Measurements from ENCODE around the gene MRPL17.
"Not testable (repeated sequence)": the region's sequence is repeated elsewhere in the genome, so short reads cannot be mapped to it uniquely, and the experiment has no call there.

MRPL17 gene

GRCh38 chr11:6719576-6719975, 36.4 kb upstream of the MRPL17 start:
- H3K36me3 Mint-ChIP-seq (ENCODE audit: low read depth): no peaks in the 10 kb centered on the region
- H3K27me3 Mint-ChIP-seq (ENCODE audit: low read depth): no peaks in the 10 kb centered on the region
- H3K4me3 Mint-ChIP-seq: no peak overlapping the region
- H3K4me1 Mint-ChIP-seq: peaks cover 8% of the 10 kb centered on the region
- no peak overlapping the region for H3K27ac Mint-ChIP-seq
- TF ChIP-seq CTCF (IDR thresholded peaks at IDR 0.05; ENCODE audit: unreplicated experiment in 3 of 3): no peak
- peaks cover 6% of the 10 kb centered on the region for H3K9me3 Mint-ChIP-seq

GRCh38 chr11:6717426-6717825, 34.3 kb upstream of the MRPL17 start:
- Mint-ChIP-seq H3K27me3 (ENCODE audit: low read depth) (no peaks in the 10 kb centered on the region), H3K9me3 (peaks cover 6% of the 10 kb centered on the region), H3K27ac (no peak overlapping the region), H3K4me1 (peaks cover 8% of the 10 kb centered on the region), H3K4me3 (no peak overlapping the region), H3K36me3 (ENCODE audit: low read depth) (no peaks in the 10 kb centered on the region)
- TF ChIP-seq CTCF (IDR thresholded peaks at IDR 0.05; ENCODE audit: unreplicated experiment in 3 of 3): no peak

GRCh38 chr11:6711552-6711951, 28.4 kb upstream of the MRPL17 start:
- H3K9me3 Mint-ChIP-seq; H3K4me3 Mint-ChIP-seq; H3K27ac Mint-ChIP-seq; H3K27me3 Mint-ChIP-seq (ENCODE audit: low read depth); H3K36me3 Mint-ChIP-seq (ENCODE audit: low read depth); H3K4me1 Mint-ChIP-seq: not testable (repeated sequence)

- no peak overlapping the region for H3K27ac Mint-ChIP-seq
- H3K9me3 Mint-ChIP-seq: peaks cover 7% of the 10 kb centered on the region
- H3K36me3 Mint-ChIP-seq (ENCODE audit: low read depth): no peaks in the 10 kb centered on the region
- H3K4me3 Mint-ChIP-seq: no peak overlapping the region
- no peak for TF ChIP-seq CTCF (IDR thresholded peaks at IDR 0.05; ENCODE audit: unreplicated experiment in 3 of 3)
- H3K4me1 Mint-ChIP-seq: peaks cover 7% of the 10 kb centered on the region
- H3K27me3 Mint-ChIP-seq (ENCODE audit: low read depth): peaks cover 4% of the 10 kb centered on the region
These were observed 25.7 kb upstream of the MRPL17 start for GRCh38 chr11:6708876-6709275.

GRCh38 chr11:6705905-6706535, 22.9 kb upstream of the MRPL17 start:
- Mint-ChIP-seq H3K9me3 (no peaks in the 10 kb centered on the region), H3K27me3 (ENCODE audit: low read depth) (no peaks in the 10 kb centered on the region), H3K4me1 (peaks cover 7% of the 10 kb centered on the region), H3K36me3 (ENCODE audit: low read depth) (no peaks in the 10 kb centered on the region), H3K4me3 (no peak overlapping the region), H3K27ac (peak overlapping the region; percentile 31 to 62 (median 58))
- TF ChIP-seq CTCF (IDR thresholded peaks at IDR 0.05; ENCODE audit: unreplicated experiment in 3 of 3): peak; percentile 86 to 94 (median 88)

- no peak overlapping the region for H3K4me3 Mint-ChIP-seq
- H3K27me3 Mint-ChIP-seq (ENCODE audit: low read depth): no peaks in the 10 kb centered on the region
- no peak overlapping the region for H3K27ac Mint-ChIP-seq
- no peaks in the 10 kb centered on the region for H3K9me3 Mint-ChIP-seq
- H3K4me1 Mint-ChIP-seq: peaks cover 7% of the 10 kb centered on the region
- no peaks in the 10 kb centered on the region for H3K36me3 Mint-ChIP-seq (ENCODE audit: low read depth)
- peak; percentile 44 to 59 (median 53) for TF ChIP-seq CTCF (IDR thresholded peaks at IDR 0.05; ENCODE audit: unreplicated experiment in 3 of 3)
These were observed 20.3 kb upstream of the MRPL17 start for GRCh38 chr11:6703247-6704063.

GRCh38 chr11:6701955-6702354, 18.8 kb upstream of the MRPL17 start:
- H3K4me3 Mint-ChIP-seq; H3K9me3 Mint-ChIP-seq; H3K4me1 Mint-ChIP-seq; H3K27ac Mint-ChIP-seq; H3K27me3 Mint-ChIP-seq (ENCODE audit: low read depth); H3K36me3 Mint-ChIP-seq (ENCODE audit: low read depth): not testable (repeated sequence)
